ENCODE results near the gene CLDN2. TPM values are rescaled to one million over a fixed set of nuclear protein-coding genes. Genes with fewer than 3 reads are reported as not detected.

Gene CLDN2
- polyA plus RNA-seq, 1 of the 3 experiments (the other 2 are of a cell fraction) = 0.36 TPM

- Histone ChIP-seq H3K4me2 (no peak overlapping the region), H3K9me3 (no peaks in the 10 kb centered on the region), H3K4me1 (ENCODE audit: control insufficient read depth in 1 of 2, insufficient read depth in 2 of 2, low read depth in 1 of 2, low read length in 1 of 2) (no peaks in the 10 kb centered on the region), H3K27ac (ENCODE audit: low read depth in 2 of 2, low read length in 1 of 2) (no peak overlapping the region), H3K27me3 (ENCODE audit: insufficient read depth) (peaks cover 18% of the 10 kb centered on the region; the same call in 1 of the 2 replicates), H2AFZ (ENCODE audit: low read depth) (no peak overlapping the region), H3F3A (replicated peaks; ENCODE audit: insufficient read depth) (no peaks in the 10 kb centered on the region), H4K20me1 (ENCODE audit: insufficient read depth) (no peaks in the 10 kb centered on the region), H3K79me2 (ENCODE audit: insufficient read depth) (no peaks in the 10 kb centered on the region), H3K4me3 (ENCODE audit: low read depth in 2 of 2, low read length in 1 of 2) (no peak overlapping the region), H3K36me3 (replicated peaks in 1 of 2; ENCODE audit: control insufficient read depth in 1 of 2, insufficient read depth in 2 of 2, low read length in 1 of 2) (no peaks in the 10 kb centered on the region), H3K9me2 (no peaks in the 10 kb centered on the region), H3K9ac (no peak overlapping the region)
- DNase-seq = no peak
- ChIA-PET POLR2A (no interaction called here), CTCF (interaction anchor here (0.6 to 5.2 kb wide), 2 partner anchors 10 to 551 kb away, joined by 3 to 35 read pairs; no protein-coding TSS in a partner anchor)
- TF ChIP-seq NRF1 (IDR thresholded peaks at IDR 0.05; ENCODE audit: low read depth, low read length) (no peak), FOXM1 (IDR thresholded peaks at IDR 0.05; ENCODE audit: low read depth) (no peak), TAF1 (IDR thresholded peaks at IDR 0.05; ENCODE audit: borderline replicate concordance, low read depth, low read length) (no peak), MAX (IDR thresholded peaks at IDR 0.05; ENCODE audit: low read depth) (no peak), YY1 (IDR thresholded peaks at IDR 0.05; ENCODE audit: low read depth) (no peak), EZH2phosphoT487 (IDR thresholded peaks at IDR 0.05; ENCODE audit: borderline replicate concordance, low read depth) (no peak), GATA2 (CRISPR knock-in tag; IDR thresholded peaks at IDR 0.05) (no peak), TCF12 (IDR thresholded peaks at IDR 0.05) (no peak), CHD2 (IDR thresholded peaks at IDR 0.05; ENCODE audit: low read length, partially characterized antibody) (no peak), POLR2AphosphoS5 (IDR thresholded peaks at IDR 0.05; ENCODE audit: low read depth, low read length) (no peak), PBX3 (IDR thresholded peaks at IDR 0.05) (no peak), SIN3A (IDR thresholded peaks at IDR 0.05; ENCODE audit: borderline replicate concordance, low read depth, low read length) (no peak), MXI1 (IDR thresholded peaks at IDR 0.05; ENCODE audit: low read depth, low read length) (no peak)
- 25% methylated on average over 2 of the region's 5 CpGs for WGBS (ENCODE audit: low lambda C conversion rate)
These were observed 16.2 kb upstream of the CLDN2 start for GRCh38 chrX:106903856-106904528.

- no peaks in the 10 kb centered on the region for H3K9me3 ChIP-seq
- H3K27me3 ChIP-seq (ENCODE audit: insufficient read depth) = peaks cover 25% of the 10 kb centered on the region; the same call in 1 of the 2 replicates
- H3K79me2 ChIP-seq (ENCODE audit: insufficient read depth) = no peaks in the 10 kb centered on the region
- H3K27ac ChIP-seq (ENCODE audit: low read depth in 2 of 2, low read length in 1 of 2) = no peak overlapping the region
- no peaks in the 10 kb centered on the region for H3K9me2 ChIP-seq
- no peak overlapping the region for H2AFZ ChIP-seq (ENCODE audit: low read depth)
- no peaks in the 10 kb centered on the region for H3K4me1 ChIP-seq (ENCODE audit: control insufficient read depth in 1 of 2, insufficient read depth in 2 of 2, low read depth in 1 of 2, low read length in 1 of 2)
- H3F3A ChIP-seq (replicated peaks; ENCODE audit: insufficient read depth) = no peaks in the 10 kb centered on the region
- no peak overlapping the region for H3K9ac ChIP-seq
- ChIA-PET POLR2A (no interaction called here), CTCF (interaction anchor here (5.2 kb wide), 1 partner anchor 11 kb away, joined by 35 read pairs; no protein-coding TSS in a partner anchor)
- no peak for TF ChIP-seq GATA2 (CRISPR knock-in tag; IDR thresholded peaks at IDR 0.05)
- TF ChIP-seq NRF1 (IDR thresholded peaks at IDR 0.05; ENCODE audit: low read depth, low read length) = no peak
- no peak for TF ChIP-seq CHD2 (IDR thresholded peaks at IDR 0.05; ENCODE audit: low read length, partially characterized antibody)
- no peak for TF ChIP-seq SMC3 (IDR thresholded peaks at IDR 0.05; ENCODE audit: low read depth, low read length)
- TF ChIP-seq USF2 (IDR thresholded peaks at IDR 0.05; ENCODE audit: borderline replicate concordance, low read depth, low read length) = no peak
- TF ChIP-seq MAX (IDR thresholded peaks at IDR 0.05; ENCODE audit: low read depth) = no peak
- TF ChIP-seq FOXJ3 (CRISPR knock-in tag; IDR thresholded peaks at IDR 0.05) = no peak
- H3K4me2 ChIP-seq = no peak overlapping the region
- 57% methylated on average over 4 of the region's 5 CpGs for WGBS (ENCODE audit: low lambda C conversion rate)
- H4K20me1 ChIP-seq (ENCODE audit: insufficient read depth) = no peaks in the 10 kb centered on the region
- no peaks in the 10 kb centered on the region for H3K36me3 ChIP-seq (replicated peaks in 1 of 2; ENCODE audit: control insufficient read depth in 1 of 2, insufficient read depth in 2 of 2, low read length in 1 of 2)
- no peak overlapping the region for H3K4me3 ChIP-seq (ENCODE audit: low read depth in 2 of 2, low read length in 1 of 2)
- no peak for DNase-seq
These were observed 15.0 kb upstream of the CLDN2 start for GRCh38 chrX:106905064-106905708.

Data from SK-N-SH (cell line).